NT2/D1 (cell line): Measurements from ENCODE around the gene ADD2.

Experiments
- DNase-seq: peaks from one replicate; pipeline ENCODE4 v3.0.0-alpha.2; 2011; ENCODE audit warnings: low read depth, low spot score
- H3K27me3 ChIP-seq: 2 replicates; pipeline ENCODE4 v1.6.0; 2011; ENCODE audit warnings: mild to moderate bottlenecking; ENCODE audit not compliant: insufficient read length, insufficient read depth
- H3K36me3 ChIP-seq: 2 replicates; pipeline ENCODE4 v1.6.1; 2011; ENCODE audit warnings: mild to moderate bottlenecking, low read length, mixed read lengths; ENCODE audit not compliant: insufficient read depth, insufficient read length
- H3K4me1 ChIP-seq: 2 replicates; pipeline ENCODE4 v1.5.1; 2011; ENCODE audit not compliant: insufficient read depth, insufficient read length
- H3K4me3 ChIP-seq: 2 replicates; pipeline ENCODE4 v1.5.1; 2011; ENCODE audit warnings: low read depth; ENCODE audit not compliant: insufficient read length
- H3K9ac ChIP-seq: 2 replicates; pipeline ENCODE4 v1.6.0; 2011; ENCODE audit warnings: low read depth; ENCODE audit not compliant: insufficient read length
- H3K9me3 ChIP-seq: 2 replicates; pipeline ENCODE4 v1.5.1; 2011; ENCODE audit warnings: mild to moderate bottlenecking, low read length; ENCODE audit not compliant: insufficient read depth
- SUZ12 ChIP-seq: IDR thresholded peaks from 2 replicates; pipeline ENCODE4 v1.6.1; 2011; ENCODE audit not compliant: insufficient read length, insufficient read depth; ENCODE audit errors: extremely low read depth
- YY1 ChIP-seq: IDR thresholded peaks from 2 replicates; pipeline ENCODE4 v1.6.1; 2011; ENCODE audit not compliant: insufficient read length, insufficient read depth
- ZNF274 ChIP-seq: IDR thresholded peaks from 2 replicates; pipeline ENCODE4 v1.6.1; 2011; ENCODE audit warnings: mild to moderate bottlenecking, low read depth, low read length

The ADD2 gene

DNA sequence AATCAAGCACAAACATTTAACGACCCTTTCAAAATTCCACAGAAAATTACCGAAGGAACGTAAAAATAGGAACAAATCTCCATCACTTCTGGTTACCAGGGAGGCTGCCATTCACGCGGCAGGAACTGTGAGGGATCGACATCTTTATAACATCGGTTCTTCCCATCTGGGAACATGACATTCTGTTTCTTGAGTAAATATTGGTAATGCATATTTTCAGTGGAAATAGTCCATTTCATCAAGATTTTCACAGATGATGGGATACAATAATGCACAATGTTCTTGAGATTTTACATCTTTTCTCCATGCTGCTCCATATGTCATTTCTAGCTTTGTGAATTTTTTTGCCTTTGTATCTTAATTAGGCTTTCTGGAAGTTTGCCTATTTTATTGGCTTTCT, 10.0 kb downstream of the ADD2 start:
- no peaks in the 10 kb centered on the region for H3K4me1 ChIP-seq
- H3K27me3 ChIP-seq, result no peaks in the 10 kb centered on the region
- H3K9me3 ChIP-seq, result no peaks in the 10 kb centered on the region
- no peaks in the 10 kb centered on the region for H3K36me3 ChIP-seq
- no peak for DNase-seq
- no peak overlapping the region for H3K4me3 ChIP-seq
- TF ChIP-seq YY1, result no peak
- no peak for TF ChIP-seq SUZ12
- TF ChIP-seq ZNF274, result no peak
- H3K9ac ChIP-seq, result no peak overlapping the region

GRCh38 chr2:70757360-70757759, 10.6 kb downstream of the ADD2 start:
- Histone ChIP-seq H3K27me3 (no peaks in the 10 kb centered on the region), H3K9ac (no peak overlapping the region), H3K4me3 (no peak overlapping the region), H3K36me3 (no peaks in the 10 kb centered on the region), H3K9me3 (no peaks in the 10 kb centered on the region), H3K4me1 (no peaks in the 10 kb centered on the region)
- TF ChIP-seq ZNF274, result no peak
- TF ChIP-seq YY1, result no peak
- TF ChIP-seq SUZ12, result no peak
- DNase-seq, result no peak

DNA sequence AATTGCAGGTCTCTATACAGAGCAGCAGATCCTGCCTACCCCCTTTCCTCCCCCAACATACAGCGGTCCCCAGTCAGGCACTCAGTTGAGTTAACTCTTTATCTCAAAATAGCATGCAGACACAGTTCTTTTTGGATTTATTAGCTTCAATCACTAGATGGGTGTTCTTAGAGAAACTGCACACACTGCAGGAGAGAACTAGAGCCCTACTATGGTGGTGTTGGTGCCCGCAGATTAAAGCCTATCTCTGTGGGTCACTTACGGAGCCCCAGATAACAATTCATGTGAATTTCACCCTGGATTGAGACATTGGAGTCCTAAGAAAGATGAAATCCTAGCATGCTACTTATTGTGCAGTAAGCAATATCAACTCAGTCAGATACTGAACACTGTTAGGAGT, 11.9 kb downstream of the ADD2 start:
- Histone ChIP-seq H3K4me3 (no peak overlapping the region), H3K9ac (no peak overlapping the region), H3K9me3 (no peaks in the 10 kb centered on the region), H3K27me3 (no peaks in the 10 kb centered on the region), H3K4me1 (no peaks in the 10 kb centered on the region), H3K36me3 (no peaks in the 10 kb centered on the region)
- DNase-seq, result no peak
- TF ChIP-seq ZNF274, result no peak
- no peak for TF ChIP-seq YY1
- TF ChIP-seq SUZ12, result no peak

GRCh38 chr2:70753902-70754301, 14.1 kb downstream of the ADD2 start:
- no peak overlapping the region for H3K9ac ChIP-seq
- H3K4me3 ChIP-seq, result no peak overlapping the region
- no peaks in the 10 kb centered on the region for H3K4me1 ChIP-seq
- DNase-seq, result no peak
- no peak for TF ChIP-seq SUZ12
- no peak for TF ChIP-seq ZNF274
- no peak for TF ChIP-seq YY1
- H3K27me3 ChIP-seq, result no peaks in the 10 kb centered on the region
- no peaks in the 10 kb centered on the region for H3K36me3 ChIP-seq
- H3K9me3 ChIP-seq, result no peaks in the 10 kb centered on the region

DNA sequence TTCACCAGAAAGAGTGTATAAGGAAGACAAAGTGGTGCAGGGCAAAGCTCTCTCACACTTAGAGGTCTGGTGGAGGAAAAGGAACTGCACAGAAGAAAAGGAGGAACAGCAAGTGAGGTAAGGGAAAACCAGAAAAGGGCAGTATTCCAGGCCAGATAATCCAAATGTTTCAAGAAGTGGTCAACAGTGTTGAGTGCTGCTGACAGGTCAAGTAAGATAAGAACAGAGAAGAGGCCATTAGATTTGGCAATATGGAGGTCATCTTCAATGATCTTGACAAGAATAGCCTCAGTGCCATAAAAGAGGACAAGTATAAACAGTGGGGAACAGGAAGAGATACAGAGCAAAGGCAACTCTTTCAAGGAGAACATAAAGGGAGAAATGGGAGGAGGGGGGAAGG, 15.0 kb downstream of the ADD2 start:
- Histone ChIP-seq H3K36me3 (no peaks in the 10 kb centered on the region), H3K4me1 (no peaks in the 10 kb centered on the region), H3K4me3 (no peak overlapping the region), H3K9me3 (no peaks in the 10 kb centered on the region), H3K9ac (no peak overlapping the region), H3K27me3 (no peaks in the 10 kb centered on the region)
- no peak for DNase-seq
- TF ChIP-seq YY1, result no peak
- no peak for TF ChIP-seq SUZ12
- no peak for TF ChIP-seq ZNF274

DNA sequence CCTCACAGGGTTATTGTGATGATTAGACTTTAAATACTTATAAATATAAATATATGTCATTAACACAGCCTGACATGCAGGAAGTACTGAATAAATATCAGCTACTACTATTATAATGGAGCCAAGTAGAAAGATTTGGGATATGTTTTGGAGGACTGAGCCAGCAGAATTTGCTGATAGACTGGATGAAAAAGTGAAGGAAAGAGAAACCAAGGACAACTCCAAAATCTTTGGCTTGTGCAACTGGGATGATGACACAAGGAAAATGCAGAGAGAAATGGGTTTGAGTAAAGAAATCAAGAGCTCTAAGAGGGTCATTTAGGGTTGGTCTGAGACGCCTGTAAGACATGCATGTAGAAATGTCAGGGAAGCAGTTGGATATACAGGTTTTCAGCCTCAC, 15.6 kb downstream of the ADD2 start:
- TF ChIP-seq SUZ12 (no peak), ZNF274 (no peak), YY1 (no peak)
- Histone ChIP-seq H3K27me3 (no peaks in the 10 kb centered on the region), H3K9me3 (peaks cover 2% of the 10 kb centered on the region; the same call in 1 of the 2 replicates), H3K4me3 (no peak overlapping the region), H3K36me3 (no peaks in the 10 kb centered on the region), H3K4me1 (no peaks in the 10 kb centered on the region), H3K9ac (no peak overlapping the region)
- DNase-seq, result no peak

DNA sequence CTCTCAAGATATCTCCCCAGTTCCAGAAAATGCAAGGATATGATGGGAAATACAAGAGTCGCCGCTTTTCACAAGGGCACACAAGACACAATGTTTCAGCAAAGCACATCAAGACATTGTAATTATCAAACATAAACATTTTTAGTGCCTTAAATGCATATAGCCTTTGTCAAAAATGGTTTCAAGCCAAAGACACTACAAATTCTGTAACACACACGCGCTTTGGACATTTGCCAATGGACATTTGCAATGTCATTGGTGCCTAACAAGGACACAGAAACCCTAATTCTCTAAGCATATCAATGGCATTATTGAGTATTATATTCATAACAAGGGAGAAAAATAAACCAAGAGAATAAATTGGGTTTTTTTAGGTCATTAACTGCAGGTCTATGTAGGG, 16.1 kb downstream of the ADD2 start:
- no peaks in the 10 kb centered on the region for H3K4me1 ChIP-seq
- no peaks in the 10 kb centered on the region for H3K27me3 ChIP-seq
- no peaks in the 10 kb centered on the region for H3K36me3 ChIP-seq
- no peak overlapping the region for H3K9ac ChIP-seq
- no peak overlapping the region for H3K4me3 ChIP-seq
- H3K9me3 ChIP-seq, result peaks cover 5% of the 10 kb centered on the region; the same call in 1 of the 2 replicates
- no peak for DNase-seq
- TF ChIP-seq YY1 (no peak), SUZ12 (no peak), ZNF274 (no peak)
